Endodermal cell (in vitro differentiated cells): ENCODE data around the gene IGSF21. TPM values are rescaled to one million over a fixed set of nuclear protein-coding genes. Genes with fewer than 3 reads are reported as not detected.

Experiments used
- DNase-seq: peaks from one replicate; pipeline ENCODE4 v3.0.0-alpha.2; 2017
- H3K27ac ChIP-seq: 2 replicates; pipeline ENCODE4 v1.5.1; 2013; ENCODE audit warnings: mild to moderate bottlenecking, low read depth, low read length, moderate library complexity
- H3K27me3 ChIP-seq: 2 replicates; pipeline ENCODE4 v1.6.1; 2013; ENCODE audit warnings: mild to moderate bottlenecking, low read length, moderate library complexity; ENCODE audit not compliant: insufficient read depth, control insufficient read depth, poor library complexity, severe bottlenecking
- H3K36me3 ChIP-seq: 2 replicates; pipeline ENCODE4 v1.7.0; 2013; ENCODE audit warnings: mild to moderate bottlenecking, low read length, moderate library complexity; ENCODE audit not compliant: control insufficient read depth, insufficient read depth
- H3K4me1 ChIP-seq: one replicate; pipeline ENCODE4 v1.7.0; 2013; ENCODE audit warnings: low read length; ENCODE audit not compliant: control insufficient read depth, insufficient read depth
- H3K4me3 ChIP-seq: 2 replicates; pipeline ENCODE4 v1.5.1; 2013; ENCODE audit warnings: mild to moderate bottlenecking, low read length, moderate library complexity
- H3K9ac ChIP-seq: 2 replicates; pipeline ENCODE4 v1.6.1; 2013; ENCODE audit warnings: mild to moderate bottlenecking, low read length, moderate library complexity; ENCODE audit not compliant: poor library complexity, severe bottlenecking; ENCODE audit errors: extremely low read depth
- H3K9me3 ChIP-seq: 2 replicates; pipeline ENCODE4 v1.6.1; 2013; ENCODE audit warnings: mild to moderate bottlenecking, low read length, moderate library complexity; ENCODE audit not compliant: control insufficient read depth
- H3K27ac Mint-ChIP-seq: 2 replicates; pipeline ENCODE4 v1.8.0; 2020; ENCODE audit warnings: mixed read lengths
- H3K27me3 Mint-ChIP-seq: 2 replicates; pipeline ENCODE4 v1.8.0; 2021; ENCODE audit warnings: mild to moderate bottlenecking, mixed read lengths; ENCODE audit not compliant: insufficient read depth
- H3K36me3 Mint-ChIP-seq: 2 replicates; pipeline ENCODE4 v1.8.0; 2020; ENCODE audit warnings: low read depth, mixed read lengths
- H3K4me1 Mint-ChIP-seq: 2 replicates; pipeline ENCODE4 v1.8.0; 2020; ENCODE audit warnings: mixed read lengths
- H3K4me3 Mint-ChIP-seq: 2 replicates; pipeline ENCODE4 v1.8.0; 2020; ENCODE audit warnings: mild to moderate bottlenecking, moderate library complexity, mixed read lengths
- H3K9me3 Mint-ChIP-seq: 2 replicates; pipeline ENCODE4 v1.8.0; 2020; ENCODE audit warnings: mild to moderate bottlenecking, mixed read lengths
- CTCF ChIP-seq: fragments of 200-600 bp; sonication (generic); conservative IDR thresholded peaks from 2 replicates; pipeline ENCODE4 v1.5.0; 2021; ENCODE audit warnings: antibody characterized with exemption, mild to moderate bottlenecking
- WGBS, 2 experiments: methylation state at CpG; one replicate each; pipeline versions ENCODE4 v1.1.5 to v1.1.7; 2013; ENCODE audit warnings: missing lambda C conversion rate in 2 of 2, mixed read lengths in 1 of 2; ENCODE audit not compliant: insufficient coverage in 1 of 2, insufficient read length in 1 of 2; 5-methylcytosine and 5-hydroxymethylcytosine counted together
- total RNA-seq, 2 donors: library from RNA; stranded (reverse); fragmentation: NEBNext Ultra II Directional in 1 of 2; extraction: Animal tissue kit (Norgen Biotek cat#: 25700) in 1 of 2; gene quantifications; 2 replicates in 1 of 2; 3 replicates in 1 of 2; pipeline ENCODE4 v1.2.1, GENCODE V29; 2021

Gene IGSF21
- total RNA-seq, 2 donors from 2014 or later: 1.3 to 1.7 TPM

- H3K27me3 Mint-ChIP-seq: peaks cover 4% of the 10 kb centered on the region
- H3K9me3 ChIP-seq: peaks cover 29% of the 10 kb centered on the region
Measured at GRCh38 chr1:18408656-18409370, 301.2 kb downstream of the IGSF21 start.

GRCh38 chr1:18409609-18410237, 302.1 kb downstream of the IGSF21 start:
- TF ChIP-seq CTCF: no peak
- no peak overlapping the region for H3K27ac Mint-ChIP-seq

More at GRCh38 chr1:18408656-18409370, 301.2 kb downstream of the IGSF21 start:
- peaks cover 13% of the 10 kb centered on the region for H3K4me1 Mint-ChIP-seq
- peaks cover 25% of the 10 kb centered on the region for H3K9me3 Mint-ChIP-seq
- H3K27me3 ChIP-seq: no peaks in the 10 kb centered on the region
- DNase-seq: no peak
- H3K36me3 Mint-ChIP-seq: peaks cover 9% of the 10 kb centered on the region
- H3K27ac ChIP-seq: no peak overlapping the region
- H3K4me1 ChIP-seq: no peaks in the 10 kb centered on the region
- no peak overlapping the region for H3K9ac ChIP-seq
- TF ChIP-seq CTCF: no peak
- 83 to 93% methylated on average over 3 to 12 of the region's 12 CpGs for WGBS, 2 experiments
- H3K4me3 Mint-ChIP-seq: no peak overlapping the region
- H3K4me3 ChIP-seq: no peak overlapping the region
- no peak overlapping the region for H3K27ac Mint-ChIP-seq
- H3K36me3 ChIP-seq: no peaks in the 10 kb centered on the region

GRCh38 chr1:18410407-18410806, 302.8 kb downstream of the IGSF21 start:
- Histone ChIP-seq H3K9me3 (peaks cover 22% of the 10 kb centered on the region), H3K27me3 (no peaks in the 10 kb centered on the region), H3K4me1 (no peaks in the 10 kb centered on the region), H3K4me3 (no peak overlapping the region), H3K27ac (no peak overlapping the region), H3K9ac (no peak overlapping the region), H3K36me3 (no peaks in the 10 kb centered on the region)
- peak; percentile 74 for DNase-seq
- WGBS, 2 experiments: 59 to 67% methylated on average over 9 to 13 of the region's 13 CpGs
- peak overlapping the region; percentile 72 for H3K27ac Mint-ChIP-seq
- H3K9me3 Mint-ChIP-seq: peaks cover 28% of the 10 kb centered on the region
- peaks cover 9% of the 10 kb centered on the region for H3K36me3 Mint-ChIP-seq
- TF ChIP-seq CTCF: no peak
- H3K4me3 Mint-ChIP-seq: no peak overlapping the region
- peaks cover 8% of the 10 kb centered on the region for H3K27me3 Mint-ChIP-seq
- H3K4me1 Mint-ChIP-seq: peaks cover 20% of the 10 kb centered on the region

More at GRCh38 chr1:18409609-18410237, 302.1 kb downstream of the IGSF21 start:
- Histone ChIP-seq H3K9me3 (peaks cover 22% of the 10 kb centered on the region), H3K36me3 (no peaks in the 10 kb centered on the region), H3K9ac (no peak overlapping the region), H3K27ac (no peak overlapping the region), H3K4me3 (no peak overlapping the region), H3K4me1 (no peaks in the 10 kb centered on the region), H3K27me3 (no peaks in the 10 kb centered on the region)
- Mint-ChIP-seq H3K36me3 (peaks cover 9% of the 10 kb centered on the region), H3K4me3 (no peak overlapping the region), H3K9me3 (peaks cover 28% of the 10 kb centered on the region), H3K27me3 (peaks cover 8% of the 10 kb centered on the region), H3K4me1 (peaks cover 20% of the 10 kb centered on the region)
- no peak for DNase-seq
- WGBS, 2 experiments: 92 to 96% methylated on average over 8 of the region's 8 CpGs
